ENCODE results near the gene SAMD4B. TPM values are rescaled to one million over a fixed set of nuclear protein-coding genes. Genes with fewer than 3 reads are reported as not detected.

The SAMD4B gene
- total and polyA plus RNA-seq, 10 of the 15 experiments (the other 5 are each of a cell fraction or from before 2014, with no cell fraction given) = 2.4 to 43.3 (median 23.9) TPM

DNA sequence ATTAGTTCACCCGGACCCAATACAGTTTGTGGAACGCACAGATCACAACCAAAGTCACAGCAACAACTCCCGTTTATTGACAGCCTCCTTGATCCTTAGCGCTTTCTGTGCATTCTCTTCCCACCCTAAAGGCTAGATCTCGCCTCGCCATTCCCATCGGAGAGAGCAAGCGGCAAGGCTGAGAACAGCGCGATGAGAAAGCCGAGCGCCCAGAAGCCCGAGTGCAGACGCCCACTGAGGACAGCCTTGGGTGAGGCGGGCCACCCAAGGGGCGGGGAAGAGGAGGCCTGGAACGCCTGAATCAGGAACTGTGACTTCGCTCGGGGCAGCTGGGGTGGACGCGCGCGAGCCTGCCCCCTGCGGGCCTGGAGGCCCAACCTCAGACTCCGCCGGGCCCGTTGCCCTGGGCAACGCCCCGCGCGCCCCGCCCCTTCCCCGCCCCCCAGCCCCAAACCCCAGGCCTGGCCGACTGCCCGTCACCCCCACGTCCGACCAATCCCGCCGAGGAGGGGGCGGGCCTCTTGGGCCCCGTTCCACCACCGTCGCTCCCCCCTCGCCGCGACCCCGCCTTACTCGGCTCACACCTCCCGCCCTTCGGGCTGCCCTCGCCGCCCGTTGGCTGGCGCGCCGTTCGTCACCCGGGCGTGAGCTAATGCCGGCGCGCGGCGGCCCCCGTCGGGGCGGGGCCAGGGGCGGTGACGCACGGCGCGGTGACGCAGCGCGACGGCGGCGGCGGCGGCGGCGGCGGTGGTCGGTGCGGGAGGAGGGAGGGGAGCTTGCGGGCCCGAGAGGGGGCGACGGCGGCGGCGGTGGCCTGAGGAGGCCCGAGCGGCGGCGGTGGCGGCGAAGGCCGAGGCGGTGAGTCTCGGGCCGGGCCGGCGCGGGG, at the start of gene SAMD4B (continued):
- TF ChIP-seq, protein P1, sequence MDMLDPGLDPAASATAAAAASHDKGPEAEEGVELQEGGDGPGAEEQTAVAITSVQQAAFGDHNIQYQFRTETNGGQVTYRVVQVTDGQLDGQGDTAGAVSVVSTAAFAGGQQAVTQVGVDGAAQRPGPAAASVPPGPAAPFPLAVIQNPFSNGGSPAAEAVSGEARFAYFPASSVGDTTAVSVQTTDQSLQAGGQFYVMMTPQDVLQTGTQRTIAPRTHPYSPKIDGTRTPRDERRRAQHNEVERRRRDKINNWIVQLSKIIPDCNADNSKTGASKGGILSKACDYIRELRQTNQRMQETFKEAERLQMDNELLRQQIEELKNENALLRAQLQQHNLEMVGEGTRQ (IDR thresholded peaks at IDR 0.05; ENCODE audit: borderline replicate concordance, low read depth, low read length) = peak; percentile 68
- no peak for TF ChIP-seq STAT1 (conservative IDR thresholded peaks at IDR 0.05)
- TF ChIP-seq CREB1 (IDR thresholded peaks at IDR 0.05; ENCODE audit: low read depth) = peak; percentile 74
- TF ChIP-seq, protein P2, sequence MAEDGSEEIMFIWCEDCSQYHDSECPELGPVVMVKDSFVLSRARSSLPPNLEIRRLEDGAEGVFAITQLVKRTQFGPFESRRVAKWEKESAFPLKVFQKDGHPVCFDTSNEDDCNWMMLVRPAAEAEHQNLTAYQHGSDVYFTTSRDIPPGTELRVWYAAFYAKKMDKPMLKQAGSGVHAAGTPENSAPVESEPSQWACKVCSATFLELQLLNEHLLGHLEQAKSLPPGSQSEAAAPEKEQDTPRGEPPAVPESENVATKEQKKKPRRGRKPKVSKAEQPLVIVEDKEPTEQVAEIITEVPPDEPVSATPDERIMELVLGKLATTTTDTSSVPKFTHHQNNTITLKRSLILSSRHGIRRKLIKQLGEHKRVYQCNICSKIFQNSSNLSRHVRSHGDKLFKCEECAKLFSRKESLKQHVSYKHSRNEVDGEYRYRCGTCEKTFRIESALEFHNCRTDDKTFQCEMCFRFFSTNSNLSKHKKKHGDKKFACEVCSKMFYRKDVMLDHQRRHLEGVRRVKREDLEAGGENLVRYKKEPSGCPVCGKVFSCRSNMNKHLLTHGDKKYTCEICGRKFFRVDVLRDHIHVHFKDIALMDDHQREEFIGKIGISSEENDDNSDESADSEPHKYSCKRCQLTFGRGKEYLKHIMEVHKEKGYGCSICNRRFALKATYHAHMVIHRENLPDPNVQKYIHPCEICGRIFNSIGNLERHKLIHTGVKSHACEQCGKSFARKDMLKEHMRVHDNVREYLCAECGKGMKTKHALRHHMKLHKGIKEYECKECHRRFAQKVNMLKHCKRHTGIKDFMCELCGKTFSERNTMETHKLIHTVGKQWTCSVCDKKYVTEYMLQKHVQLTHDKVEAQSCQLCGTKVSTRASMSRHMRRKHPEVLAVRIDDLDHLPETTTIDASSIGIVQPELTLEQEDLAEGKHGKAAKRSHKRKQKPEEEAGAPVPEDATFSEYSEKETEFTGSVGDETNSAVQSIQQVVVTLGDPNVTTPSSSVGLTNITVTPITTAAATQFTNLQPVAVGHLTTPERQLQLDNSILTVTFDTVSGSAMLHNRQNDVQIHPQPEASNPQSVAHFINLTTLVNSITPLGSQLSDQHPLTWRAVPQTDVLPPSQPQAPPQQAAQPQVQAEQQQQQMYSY (CRISPR knock-in tag; IDR thresholded peaks at IDR 0.05) = no peak
- TF ChIP-seq, protein P3, sequence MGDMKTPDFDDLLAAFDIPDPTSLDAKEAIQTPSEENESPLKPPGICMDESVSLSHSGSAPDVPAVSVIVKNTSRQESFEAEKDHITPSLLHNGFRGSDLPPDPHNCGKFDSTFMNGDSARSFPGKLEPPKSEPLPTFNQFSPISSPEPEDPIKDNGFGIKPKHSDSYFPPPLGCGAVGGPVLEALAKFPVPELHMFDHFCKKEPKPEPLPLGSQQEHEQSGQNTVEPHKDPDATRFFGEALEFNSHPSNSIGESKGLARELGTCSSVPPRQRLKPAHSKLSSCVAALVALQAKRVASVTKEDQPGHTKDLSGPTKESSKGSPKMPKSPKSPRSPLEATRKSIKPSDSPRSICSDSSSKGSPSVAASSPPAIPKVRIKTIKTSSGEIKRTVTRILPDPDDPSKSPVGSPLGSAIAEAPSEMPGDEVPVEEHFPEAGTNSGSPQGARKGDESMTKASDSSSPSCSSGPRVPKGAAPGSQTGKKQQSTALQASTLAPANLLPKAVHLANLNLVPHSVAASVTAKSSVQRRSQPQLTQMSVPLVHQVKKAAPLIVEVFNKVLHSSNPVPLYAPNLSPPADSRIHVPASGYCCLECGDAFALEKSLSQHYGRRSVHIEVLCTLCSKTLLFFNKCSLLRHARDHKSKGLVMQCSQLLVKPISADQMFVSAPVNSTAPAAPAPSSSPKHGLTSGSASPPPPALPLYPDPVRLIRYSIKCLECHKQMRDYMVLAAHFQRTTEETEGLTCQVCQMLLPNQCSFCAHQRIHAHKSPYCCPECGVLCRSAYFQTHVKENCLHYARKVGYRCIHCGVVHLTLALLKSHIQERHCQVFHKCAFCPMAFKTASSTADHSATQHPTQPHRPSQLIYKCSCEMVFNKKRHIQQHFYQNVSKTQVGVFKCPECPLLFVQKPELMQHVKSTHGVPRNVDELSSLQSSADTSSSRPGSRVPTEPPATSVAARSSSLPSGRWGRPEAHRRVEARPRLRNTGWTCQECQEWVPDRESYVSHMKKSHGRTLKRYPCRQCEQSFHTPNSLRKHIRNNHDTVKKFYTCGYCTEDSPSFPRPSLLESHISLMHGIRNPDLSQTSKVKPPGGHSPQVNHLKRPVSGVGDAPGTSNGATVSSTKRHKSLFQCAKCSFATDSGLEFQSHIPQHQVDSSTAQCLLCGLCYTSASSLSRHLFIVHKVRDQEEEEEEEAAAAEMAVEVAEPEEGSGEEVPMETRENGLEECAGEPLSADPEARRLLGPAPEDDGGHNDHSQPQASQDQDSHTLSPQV (IDR thresholded peaks at IDR 0.05) = no peak
- no peak for TF ChIP-seq RAD51 (IDR thresholded peaks at IDR 0.05)
- TF ChIP-seq ZNF622 (IDR thresholded peaks at IDR 0.05) = no peak
- TF ChIP-seq, protein P4, sequence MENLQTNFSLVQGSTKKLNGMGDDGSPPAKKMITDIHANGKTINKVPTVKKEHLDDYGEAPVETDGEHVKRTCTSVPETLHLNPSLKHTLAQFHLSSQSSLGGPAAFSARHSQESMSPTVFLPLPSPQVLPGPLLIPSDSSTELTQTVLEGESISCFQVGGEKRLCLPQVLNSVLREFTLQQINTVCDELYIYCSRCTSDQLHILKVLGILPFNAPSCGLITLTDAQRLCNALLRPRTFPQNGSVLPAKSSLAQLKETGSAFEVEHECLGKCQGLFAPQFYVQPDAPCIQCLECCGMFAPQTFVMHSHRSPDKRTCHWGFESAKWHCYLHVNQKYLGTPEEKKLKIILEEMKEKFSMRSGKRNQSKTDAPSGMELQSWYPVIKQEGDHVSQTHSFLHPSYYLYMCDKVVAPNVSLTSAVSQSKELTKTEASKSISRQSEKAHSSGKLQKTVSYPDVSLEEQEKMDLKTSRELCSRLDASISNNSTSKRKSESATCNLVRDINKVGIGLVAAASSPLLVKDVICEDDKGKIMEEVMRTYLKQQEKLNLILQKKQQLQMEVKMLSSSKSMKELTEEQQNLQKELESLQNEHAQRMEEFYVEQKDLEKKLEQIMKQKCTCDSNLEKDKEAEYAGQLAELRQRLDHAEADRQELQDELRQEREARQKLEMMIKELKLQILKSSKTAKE (IDR thresholded peaks at IDR 0.05; ENCODE audit: low read depth, poor library complexity, severe bottlenecking) = peak; percentile 65
- TF ChIP-seq MEF2A (IDR thresholded peaks at IDR 0.05; ENCODE audit: insufficient read depth, low read depth, low read length) = 0 out of 2 replicates have a peak, but pooled peaks have one; percentile 34
- TF ChIP-seq, protein P5, sequence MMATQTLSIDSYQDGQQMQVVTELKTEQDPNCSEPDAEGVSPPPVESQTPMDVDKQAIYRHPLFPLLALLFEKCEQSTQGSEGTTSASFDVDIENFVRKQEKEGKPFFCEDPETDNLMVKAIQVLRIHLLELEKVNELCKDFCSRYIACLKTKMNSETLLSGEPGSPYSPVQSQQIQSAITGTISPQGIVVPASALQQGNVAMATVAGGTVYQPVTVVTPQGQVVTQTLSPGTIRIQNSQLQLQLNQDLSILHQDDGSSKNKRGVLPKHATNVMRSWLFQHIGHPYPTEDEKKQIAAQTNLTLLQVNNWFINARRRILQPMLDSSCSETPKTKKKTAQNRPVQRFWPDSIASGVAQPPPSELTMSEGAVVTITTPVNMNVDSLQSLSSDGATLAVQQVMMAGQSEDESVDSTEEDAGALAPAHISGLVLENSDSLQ (IDR thresholded peaks at IDR 0.05) = peak; percentile 96
- peak; percentile 73 for TF ChIP-seq HCFC1 (IDR thresholded peaks at IDR 0.05; ENCODE audit: low read length)
- TF ChIP-seq, protein P6, sequence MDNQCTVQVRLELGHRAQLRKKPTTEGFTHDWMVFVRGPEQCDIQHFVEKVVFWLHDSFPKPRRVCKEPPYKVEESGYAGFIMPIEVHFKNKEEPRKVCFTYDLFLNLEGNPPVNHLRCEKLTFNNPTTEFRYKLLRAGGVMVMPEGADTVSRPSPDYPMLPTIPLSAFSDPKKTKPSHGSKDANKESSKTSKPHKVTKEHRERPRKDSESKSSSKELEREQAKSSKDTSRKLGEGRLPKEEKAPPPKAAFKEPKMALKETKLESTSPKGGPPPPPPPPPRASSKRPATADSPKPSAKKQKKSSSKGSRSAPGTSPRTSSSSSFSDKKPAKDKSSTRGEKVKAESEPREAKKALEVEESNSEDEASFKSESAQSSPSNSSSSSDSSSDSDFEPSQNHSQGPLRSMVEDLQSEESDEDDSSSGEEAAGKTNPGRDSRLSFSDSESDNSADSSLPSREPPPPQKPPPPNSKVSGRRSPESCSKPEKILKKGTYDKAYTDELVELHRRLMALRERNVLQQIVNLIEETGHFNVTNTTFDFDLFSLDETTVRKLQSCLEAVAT (IDR thresholded peaks at IDR 0.05) = peak; percentile 88
- peak; percentile 80; the same call in 1 of the 2 replicates for TF ChIP-seq LARP7 (IDR thresholded peaks at IDR 0.05)
- TF ChIP-seq RELA (IDR thresholded peaks at IDR 0.05; ENCODE audit: borderline replicate concordance, partially characterized antibody) = peak; percentile 23
- no peak for TF ChIP-seq IRF4 (IDR thresholded peaks at IDR 0.05; ENCODE audit: low read depth, low read length)
